ENCODE measurements around the gene METTL8.
A peak's percentile ranks its signal among the peaks of the same experiment; 100 is the strongest.
"Not testable (repeated sequence)": the region's sequence is repeated elsewhere in the genome, so short reads cannot be mapped to it uniquely, and the experiment has no call there.

The METTL8 gene

DNA sequence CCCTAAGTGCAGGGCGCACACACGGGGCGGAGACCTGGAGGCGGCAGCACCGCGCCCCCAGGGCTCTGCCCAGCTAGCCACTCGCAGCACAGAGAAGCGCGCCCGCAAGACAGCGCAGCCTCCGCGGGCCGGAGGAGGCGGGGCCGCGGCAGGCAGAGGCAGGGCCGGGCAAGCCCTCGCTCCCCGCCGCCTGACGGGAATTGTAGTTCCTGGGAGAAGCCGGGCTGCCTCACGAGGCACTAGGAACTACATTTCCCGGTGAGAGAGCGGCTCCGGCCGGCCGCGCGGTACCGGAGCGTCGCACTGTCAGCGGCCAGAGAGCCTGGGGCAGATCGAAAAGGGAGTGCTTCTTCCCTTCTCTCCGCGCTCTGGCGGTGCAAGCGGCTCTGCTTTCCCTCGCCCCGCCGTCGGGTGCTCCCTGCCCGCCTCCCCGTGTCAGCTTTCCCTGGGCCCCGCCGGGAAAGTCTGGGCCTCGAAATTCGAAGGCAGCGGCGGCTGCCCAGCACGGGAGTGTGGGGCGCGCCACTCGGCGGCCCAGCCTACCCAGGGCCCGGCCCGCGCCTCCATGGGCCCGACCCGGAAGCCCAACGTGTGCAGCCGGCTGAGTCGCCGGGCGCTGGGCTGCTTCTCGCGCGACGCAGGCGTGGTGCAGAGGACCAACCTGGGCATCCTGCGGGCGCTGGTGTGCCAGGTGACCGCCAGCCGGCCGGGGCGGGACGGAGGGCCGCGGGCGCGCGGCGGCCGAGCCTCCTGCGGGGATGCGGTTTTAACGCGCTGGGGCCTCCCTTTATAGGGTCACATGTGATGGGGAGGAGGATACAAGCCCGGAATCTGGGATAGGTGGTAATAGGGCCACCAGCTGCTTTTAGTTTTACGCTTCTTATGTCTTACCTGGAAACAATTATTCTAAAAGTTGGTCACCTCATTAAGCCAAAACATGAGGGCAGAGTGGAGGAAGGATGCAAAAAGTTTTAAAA lies 511 bp upstream of the METTL8 start, which contains the start of gene DCAF17:
TSS of gene DCAF17 (plus strand) at position 214 of the 977 bp plus-strand sequence. CDS start at position 566, 352 bp downstream.
- H3K4me1 Mint-ChIP-seq: peaks cover 56% of the 10 kb centered on the region

GRCh38 chr2:171432969-171433762 lies 624 bp downstream of the METTL8 start:
- DNase-seq (peak; percentile 38 to 59), ATAC-seq (peak; percentile 24)
- Mint-ChIP-seq H3K4me1 (peaks cover 54% of the 10 kb centered on the region), H3K27ac (peak overlapping the region; percentile 86 to 97), H3K4me3 (peak overlapping the region; percentile 88 to 91), H3K9me3 (peaks cover 0 to 7% of the 10 kb centered on the region in 2 donors), H3K27me3 (no peaks in the 10 kb centered on the region)

More for the DNA sequence above, 511 bp upstream of the METTL8 start, which contains the start of gene DCAF17:
- peak within 1 kb of the TSS; percentile 88 to 91 for H3K4me3 Mint-ChIP-seq
- peak within 1 kb of the TSS; percentile 97 to 98 for H3K27ac Mint-ChIP-seq
- ATAC-seq: peak; percentile 96
- peak; percentile 95 to 97 for DNase-seq
- H3K9me3 Mint-ChIP-seq: peaks cover 0 to 7% of the 10 kb centered on the region in 2 donors
- H3K27me3 Mint-ChIP-seq: no peaks in the 10 kb centered on the region

DNA sequence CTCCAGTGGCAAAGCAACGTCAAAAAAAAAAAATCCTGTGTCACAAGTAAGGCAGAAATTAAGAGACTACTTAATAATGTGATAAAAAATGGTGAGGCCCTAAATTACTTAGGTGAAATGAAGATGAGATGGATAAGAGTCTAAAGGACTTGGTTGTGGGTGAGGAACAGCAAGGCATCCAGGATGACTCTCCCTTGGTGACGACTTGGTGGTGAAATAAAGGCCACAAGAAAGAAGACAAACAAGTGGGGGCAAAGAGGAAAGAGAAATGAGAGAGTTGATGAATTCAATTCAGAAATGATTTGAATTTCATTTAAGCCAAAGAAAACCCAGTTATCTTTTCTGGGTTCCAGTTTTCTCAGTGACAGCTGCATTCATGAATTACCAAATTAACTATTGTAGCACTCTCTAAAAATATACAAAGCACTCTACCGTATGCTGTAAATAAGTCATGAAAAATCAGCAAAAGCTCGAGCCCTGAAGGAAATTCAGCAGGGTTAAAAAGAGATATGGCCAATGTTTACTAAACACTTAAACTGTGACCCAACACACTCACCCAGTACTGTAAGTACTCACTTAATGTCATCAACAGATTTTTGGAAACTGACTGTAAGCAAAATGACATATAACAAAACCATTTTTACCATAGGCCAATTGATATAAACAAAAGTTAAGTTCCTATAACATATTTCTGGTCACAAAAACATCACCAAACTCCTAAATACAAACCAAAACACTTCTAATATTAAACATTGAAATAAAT lies 1.4 kb downstream of the METTL8 start:
- Mint-ChIP-seq H3K4me3 (peak overlapping the region; percentile 88 to 91), H3K9me3 (peaks cover 0 to 7% of the 10 kb centered on the region in 2 donors), H3K27me3 (no peaks in the 10 kb centered on the region), H3K27ac (peak overlapping the region in 1 of 2 donors; percentile 97), H3K4me1 (peaks cover 46% of the 10 kb centered on the region)
- ATAC-seq (no peak), DNase-seq (no peak)

GRCh38 chr2:171431677-171432167 lies 2.1 kb downstream of the METTL8 start:
- Mint-ChIP-seq H3K27ac (no peak overlapping the region), H3K4me3 (peak overlapping the region; percentile 29 to 91), H3K27me3 (no peaks in the 10 kb centered on the region), H3K9me3 (peaks cover 0 to 7% of the 10 kb centered on the region in 2 donors), H3K4me1 (peaks cover 42% of the 10 kb centered on the region)
- ATAC-seq (no peak), DNase-seq (no peak)

GRCh38 chr2:171430516-171431410 lies 3.0 kb downstream of the METTL8 start:
- Mint-ChIP-seq H3K27ac (peak overlapping the region in 1 of 2 donors; percentile 72), H3K9me3 (peaks cover 0 to 7% of the 10 kb centered on the region in 2 donors), H3K4me3 (no peak overlapping the region), H3K4me1 (peaks cover 40% of the 10 kb centered on the region), H3K27me3 (no peaks in the 10 kb centered on the region)
- DNase-seq: no peak
- ATAC-seq: no peak

DNA sequence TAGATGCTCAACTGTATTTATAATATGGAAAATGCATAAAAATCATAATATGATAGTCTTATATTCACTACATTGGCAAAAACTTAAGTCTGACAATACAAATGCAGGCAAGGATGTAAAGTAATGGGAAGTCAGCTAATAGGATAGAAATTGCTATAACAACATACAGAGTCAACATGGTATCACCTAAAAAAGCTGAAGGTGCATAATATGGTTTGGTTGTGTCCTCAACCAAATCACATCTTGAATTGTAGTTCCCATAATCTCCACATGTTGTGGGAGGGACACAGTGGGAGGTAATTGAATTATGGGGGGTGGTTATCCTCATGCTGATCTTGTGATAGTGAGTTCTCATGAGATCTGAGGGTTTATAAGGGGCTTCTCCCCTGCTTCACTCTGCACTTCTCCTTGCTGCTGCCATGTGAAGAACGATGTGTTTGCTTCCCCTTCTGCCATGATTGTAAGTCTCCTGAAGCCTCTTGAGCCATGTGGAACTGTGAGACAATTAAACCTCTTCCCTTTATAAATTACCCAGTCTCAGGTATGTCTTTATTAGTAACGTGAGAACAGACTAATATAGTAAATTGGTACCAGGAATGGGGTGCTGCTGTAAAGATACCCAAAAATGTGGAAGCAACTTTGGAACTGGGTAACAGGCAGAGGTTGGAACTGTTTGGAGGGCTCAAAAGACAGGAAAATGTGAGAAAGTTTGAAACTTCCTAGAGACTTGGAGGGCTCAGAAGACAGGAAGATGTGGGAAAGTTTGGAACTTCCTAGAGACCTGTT lies 10.9 kb downstream of the METTL8 start:
- DNase-seq, H3K27ac Mint-ChIP-seq, ATAC-seq, H3K27me3 Mint-ChIP-seq, H3K4me3 Mint-ChIP-seq: not testable (repeated sequence)
- Mint-ChIP-seq H3K9me3 (peaks cover 20 to 32% of the 10 kb centered on the region in 2 donors), H3K4me1 (peaks cover 26% of the 10 kb centered on the region)

DNA sequence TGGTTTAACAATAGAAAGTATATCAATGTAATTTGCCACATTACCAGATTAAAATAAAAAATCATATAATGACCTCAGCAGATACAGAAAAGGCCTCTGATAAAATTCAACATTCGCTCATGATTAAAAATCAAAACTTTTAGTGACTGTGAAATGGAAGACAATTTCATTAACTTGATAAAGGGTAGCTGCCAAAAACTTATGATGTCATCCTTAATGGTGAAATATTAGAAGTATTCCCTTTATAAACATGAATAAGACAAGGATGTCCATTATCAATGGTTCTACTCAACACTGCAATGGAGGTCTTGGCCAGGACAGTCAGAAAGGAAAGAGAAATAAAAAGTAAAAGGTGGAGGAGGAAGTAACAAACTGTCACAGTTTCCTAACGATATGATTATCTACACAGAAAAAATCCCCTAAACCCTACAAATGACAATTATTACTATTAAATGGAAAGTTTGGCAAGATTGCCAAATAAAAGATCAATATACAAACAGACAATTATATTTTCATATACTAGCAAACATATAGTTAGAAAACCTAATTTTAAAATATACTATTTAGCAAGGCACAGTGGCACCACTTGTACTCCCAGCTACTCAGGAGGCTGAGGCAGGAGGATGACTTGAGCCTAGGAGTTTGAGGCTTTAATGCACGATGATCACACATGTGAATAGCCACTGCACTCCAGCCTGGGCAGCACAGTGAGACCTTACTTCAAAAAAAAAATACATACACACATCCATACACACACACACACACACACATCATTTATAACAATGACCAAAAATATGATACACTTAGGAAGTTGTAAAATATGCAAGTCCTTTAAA lies 12.8 kb downstream of the METTL8 start:
- peak; percentile 81 for ATAC-seq
- Mint-ChIP-seq H3K9me3 (peaks cover 20 to 32% of the 10 kb centered on the region in 2 donors), H3K4me1 (peaks cover 35% of the 10 kb centered on the region), H3K27me3 (no peaks in the 10 kb centered on the region), H3K4me3 (peak overlapping the region; percentile 6 to 33), H3K27ac (peak overlapping the region in 1 of 2 donors; percentile 0)
- no peak for DNase-seq

DNA sequence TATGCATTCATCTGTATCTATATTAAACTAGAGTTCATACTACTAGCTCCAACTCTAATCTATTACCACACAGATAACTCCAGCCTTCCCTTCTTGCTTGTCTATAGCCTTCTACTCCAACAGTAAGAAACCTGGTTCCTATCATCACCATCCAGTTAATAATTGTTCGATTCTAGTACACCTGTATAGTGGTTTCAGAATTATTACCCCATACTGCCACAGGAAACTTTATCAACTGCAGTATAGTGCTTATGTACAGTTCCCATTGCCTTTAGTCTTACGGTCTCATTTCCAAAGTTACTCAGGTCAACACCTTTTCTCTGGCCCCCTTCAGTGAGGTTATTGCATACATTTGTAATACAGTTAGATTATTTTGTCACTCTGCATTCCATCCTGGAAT lies 14.5 kb downstream of the METTL8 start:
- Mint-ChIP-seq H3K27ac (no peak overlapping the region), H3K4me1 (peaks cover 46% of the 10 kb centered on the region), H3K4me3 (no peak overlapping the region), H3K9me3 (peaks cover 16 to 18% of the 10 kb centered on the region in 2 donors), H3K27me3 (no peaks in the 10 kb centered on the region)
- DNase-seq (no peak), ATAC-seq (no peak)

GRCh38 chr2:171416009-171416926 lies 17.5 kb downstream of the METTL8 start:
- peak; percentile 97 for ATAC-seq
- peak; percentile 72 to 83 for DNase-seq
- Mint-ChIP-seq H3K27ac (peak overlapping the region; percentile 3 to 86), H3K4me3 (peak overlapping the region; percentile 7 to 52), H3K27me3 (no peaks in the 10 kb centered on the region), H3K4me1 (peaks cover 44% of the 10 kb centered on the region), H3K9me3 (peaks cover 0 to 5% of the 10 kb centered on the region in 2 donors)

DNA sequence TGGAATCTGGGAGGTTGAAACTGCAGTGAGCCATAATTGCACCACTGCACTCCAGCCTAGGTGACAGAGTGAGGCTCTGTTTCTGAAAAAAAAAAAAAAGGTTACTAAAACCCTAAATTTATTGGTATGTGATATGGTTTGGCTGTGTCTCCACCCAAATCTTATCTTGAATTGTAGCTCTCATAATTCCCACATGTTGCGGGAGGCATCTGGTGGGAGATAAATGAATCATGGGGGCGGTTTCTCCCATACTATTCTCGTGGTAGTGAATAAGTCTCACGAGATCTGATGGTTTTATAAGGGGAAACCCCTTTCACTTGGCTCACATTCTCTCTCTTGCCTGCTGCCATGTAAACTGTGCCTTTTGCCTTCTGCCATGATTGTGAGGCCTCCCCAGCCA lies 19.1 kb downstream of the METTL8 start:
- DNase-seq, ATAC-seq, H3K9me3 Mint-ChIP-seq, H3K4me3 Mint-ChIP-seq, H3K27ac Mint-ChIP-seq, H3K27me3 Mint-ChIP-seq: not testable (repeated sequence)
- H3K4me1 Mint-ChIP-seq: peaks cover 32% of the 10 kb centered on the region

GRCh38 chr2:171412571-171413175 lies 21.1 kb downstream of the METTL8 start:
- Mint-ChIP-seq H3K4me1 (peaks cover 31% of the 10 kb centered on the region), H3K27me3 (no peaks in the 10 kb centered on the region), H3K27ac (no peak overlapping the region), H3K4me3 (no peak overlapping the region), H3K9me3 (no peaks in the 10 kb centered on the region)
- DNase-seq (no peak), ATAC-seq (no peak)

Measured in stimulated activated naive CD8-positive, alpha-beta T cell treated with anti-CD3 and anti-CD28 coated beads, Interleukin-15, amount 100 ng/mL, for 72 hours (primary cell).